Fibroblast of lung (primary cell): ENCODE measurements around the gene SPAAR.

Experiments used
- CTCF ChIP-seq, 2 donors: IDR thresholded peaks in 1 of 2; conservative IDR thresholded peaks in 1 of 2; 1 replicate in 1 of 2; 2 replicates in 1 of 2; pipeline ENCODE4 v1.5.1; 2011 to 2012; ENCODE audit warnings: low read length in 2 of 2, control low read depth in 1 of 2, inconsistent platforms in 1 of 2, low read depth in 1 of 2, mild to moderate bottlenecking in 1 of 2
- EZH2 ChIP-seq: IDR thresholded peaks from 2 replicates; pipeline ENCODE4 v1.5.1; 2012; ENCODE audit warnings: low read length, control low read depth, mild to moderate bottlenecking; ENCODE audit errors: missing control alignments

- TF ChIP-seq CTCF (conservative IDR thresholded peaks at IDR 0.05 in 1 of 2, IDR thresholded peaks at IDR 0.05 in 1 of 2; ENCODE audit: low read depth in 1 of 2, low read length in 2 of 2) (no peak), EZH2 (no peak)
These were observed 10.8 kb downstream of the SPAAR start for GRCh38 chr9:35920051-35920620.
